Stimulated activated CD4-positive, alpha-beta T cell treated with anti-CD3 and anti-CD28 coated beads, Interleukin-2, amount 100 ng/mL, for 48 hours (primary cell): ENCODE data around the gene KCNA1.
"Not testable (repeated sequence)": the region's sequence is repeated elsewhere in the genome, so short reads cannot be mapped to it uniquely, and the experiment has no call there.

Experiments
- DNase-seq, 2 donors: peaks; one replicate each; pipeline ENCODE4 v3.0.0-alpha.2; 2020

KCNA1 gene

DNA sequence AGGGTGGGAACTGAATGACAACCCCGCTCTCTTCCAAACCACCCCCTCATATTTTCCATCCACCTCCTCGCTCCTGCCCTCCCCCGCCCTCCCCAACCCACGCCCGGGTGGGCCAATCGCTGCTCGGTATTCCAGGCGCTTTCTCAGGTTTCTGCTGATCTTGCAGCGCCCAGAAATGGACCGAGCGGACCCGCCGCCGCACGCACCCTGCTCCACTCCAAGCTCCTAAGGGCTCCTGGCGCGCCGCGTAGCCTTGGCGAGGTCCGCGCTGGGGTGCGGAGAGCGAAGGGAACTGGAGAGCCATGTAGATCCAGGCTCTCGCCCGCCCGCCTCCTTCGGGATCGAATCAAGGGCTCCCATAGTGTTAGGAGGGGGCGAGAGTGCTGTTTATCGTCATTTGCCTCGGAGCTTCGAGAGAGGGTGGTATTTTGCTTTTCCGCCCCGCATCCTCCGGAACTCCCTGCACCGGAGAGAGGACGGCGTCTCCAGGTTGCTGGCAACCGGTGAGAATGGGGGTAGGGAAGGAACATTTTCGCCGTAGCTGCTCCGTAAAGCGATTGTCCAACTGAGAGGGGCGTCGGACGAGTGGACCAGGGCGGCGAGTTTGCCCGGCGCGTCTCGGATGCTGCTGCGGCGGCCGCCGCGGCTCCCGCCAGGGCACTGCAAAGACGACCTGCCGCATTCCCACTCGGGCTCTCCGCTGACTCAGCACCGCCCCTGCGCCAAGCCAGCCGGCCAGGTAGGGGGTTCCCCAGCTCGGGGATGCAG, at the start of gene KCNA1:
TSS of gene KCNA1 (plus strand) at position 172 of the 768 bp plus-strand sequence. CDS start 1,474 bp downstream, outside the sequence.
- peak in 1 of 2 donors; percentile 3 for DNase-seq

DNA sequence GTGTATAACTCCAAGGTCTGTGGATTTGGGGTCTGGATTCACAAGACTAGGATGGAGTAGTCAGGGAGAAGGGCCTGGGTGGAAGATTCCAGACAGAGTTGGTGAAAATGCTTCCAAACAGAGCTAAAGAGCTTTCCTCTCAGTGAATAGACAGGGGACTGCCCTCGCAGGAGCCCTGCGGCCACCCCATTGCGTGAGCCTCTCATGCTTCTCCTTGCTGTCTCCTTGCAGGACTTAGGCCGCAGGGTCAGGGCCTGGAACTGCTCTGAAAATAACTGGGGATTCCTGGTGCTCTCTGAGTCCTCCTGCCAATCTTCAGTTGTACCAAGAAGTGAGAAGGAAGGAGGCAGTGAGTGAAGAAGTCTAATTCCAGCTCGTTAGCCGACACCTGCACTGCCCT, 49.0 kb upstream of the KCNA1 start:
- no peak for DNase-seq

DNA sequence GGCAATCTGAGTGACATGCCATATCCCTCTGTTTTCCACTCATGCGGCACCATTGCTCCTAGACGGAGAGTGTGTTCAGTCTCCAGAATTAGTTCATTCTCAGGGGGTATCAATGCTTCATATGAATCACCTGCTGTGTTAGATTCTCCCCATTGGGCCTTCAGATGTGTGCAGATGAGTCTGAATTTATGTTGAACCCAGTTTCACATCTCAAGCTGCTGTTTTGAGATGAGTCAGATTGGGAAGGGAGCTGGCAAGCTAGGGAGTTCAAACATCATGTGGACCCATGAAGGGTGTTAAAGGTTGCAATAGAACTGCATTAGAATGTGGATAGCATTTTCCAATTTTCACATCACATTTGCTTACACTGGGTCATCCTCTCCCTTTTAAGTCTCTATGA, 46.9 kb upstream of the KCNA1 start:
- DNase-seq: no peak

GRCh38 chr12:4864575-4864974, 45.1 kb upstream of the KCNA1 start:
- DNase-seq: no peak

GRCh38 chr12:4865246-4865645, 44.5 kb upstream of the KCNA1 start:
- DNase-seq: no peak

DNA sequence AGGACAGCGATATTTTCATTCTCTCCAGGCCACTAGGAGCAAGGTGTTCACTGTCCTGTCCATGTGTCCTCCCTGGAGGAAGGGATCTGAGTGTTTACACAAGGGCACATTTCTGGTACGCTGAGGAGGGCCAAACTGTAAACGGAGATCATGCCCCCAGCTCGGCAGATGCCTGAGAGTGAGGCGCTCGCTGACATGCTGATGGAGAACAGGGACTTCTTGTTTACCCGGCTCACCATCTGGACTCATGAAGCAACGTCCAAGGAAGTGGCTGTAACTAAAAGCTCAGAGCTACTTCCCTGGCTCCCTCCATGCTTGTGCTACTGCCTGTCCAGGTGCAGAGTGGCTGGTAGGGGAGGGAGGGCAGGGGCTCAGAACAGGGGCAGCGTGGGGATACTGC, 43.4 kb upstream of the KCNA1 start:
- DNase-seq: no peak

GRCh38 chr12:4867384-4867783, 42.3 kb upstream of the KCNA1 start:
- DNase-seq: no peak

DNA sequence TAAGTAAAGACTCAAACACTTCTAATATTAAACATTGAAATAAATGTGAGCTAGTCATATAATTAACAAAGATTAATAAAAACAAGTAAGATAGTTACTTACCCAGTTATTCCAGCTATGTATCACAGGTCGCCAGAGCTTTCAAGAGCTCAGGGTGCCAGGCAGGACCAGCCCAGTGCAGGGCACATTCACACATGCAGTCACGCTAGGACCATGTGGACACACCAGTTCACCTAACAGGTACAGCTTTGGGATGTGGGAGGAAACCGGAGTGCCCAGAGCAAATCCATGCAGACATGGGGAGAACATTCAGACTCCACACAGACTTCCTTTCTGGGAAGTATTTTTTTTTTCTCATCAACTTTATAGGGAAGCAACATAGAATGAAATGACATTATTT, 39.3 kb upstream of the KCNA1 start:
- no peak for DNase-seq

GRCh38 chr12:4871514-4871913, 38.2 kb upstream of the KCNA1 start:
- no peak for DNase-seq

DNA sequence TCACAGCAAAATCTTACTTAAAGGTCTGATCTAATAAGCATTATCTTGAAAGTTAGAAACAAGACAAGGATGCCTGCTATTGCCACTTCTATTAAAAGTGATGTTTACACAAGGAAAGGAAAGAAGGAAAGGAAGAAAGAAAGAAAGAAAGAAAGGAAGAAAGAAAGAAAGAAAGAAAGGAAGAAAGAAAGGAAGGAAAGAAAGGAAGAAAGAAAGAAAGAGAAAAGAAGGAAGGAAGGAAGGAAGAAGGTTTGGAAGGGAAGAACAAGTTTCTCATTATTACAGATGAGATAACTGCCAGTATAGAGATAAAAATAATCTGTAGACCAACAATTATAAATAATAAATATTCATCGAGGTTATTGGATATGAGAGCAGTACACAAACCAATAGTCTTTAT, 35.8 kb upstream of the KCNA1 start:
- no peak for DNase-seq

GRCh38 chr12:4874671-4875070, 35.0 kb upstream of the KCNA1 start:
- DNase-seq: no peak

GRCh38 chr12:4879481-4879880, 30.2 kb upstream of the KCNA1 start:
- not testable (repeated sequence) for DNase-seq

GRCh38 chr12:4881266-4882064, 28.2 kb upstream of the KCNA1 start:
- no peak for DNase-seq

- no peak for DNase-seq
Measured at GRCh38 chr12:4891866-4892265, 17.8 kb upstream of the KCNA1 start.

DNA sequence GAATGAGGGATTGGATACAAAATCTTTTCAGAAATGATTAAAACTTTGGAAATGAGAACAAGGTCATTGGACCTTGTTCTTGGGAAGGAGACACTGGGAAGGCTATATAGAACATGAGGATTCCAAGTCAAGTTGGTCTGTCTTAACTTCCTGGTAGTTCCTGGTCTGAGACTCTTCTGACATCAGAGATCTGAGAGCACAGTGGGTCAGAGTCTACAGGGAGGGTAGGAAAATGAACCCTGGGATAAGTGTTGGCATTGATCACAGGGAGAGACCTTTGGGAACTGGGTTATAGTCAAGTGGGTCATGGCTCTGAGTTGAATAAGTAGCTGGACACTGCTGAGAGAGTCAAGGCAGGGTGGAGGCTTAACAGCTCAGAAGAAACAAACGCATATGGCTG, 17.3 kb upstream of the KCNA1 start:
- DNase-seq: no peak

DNA sequence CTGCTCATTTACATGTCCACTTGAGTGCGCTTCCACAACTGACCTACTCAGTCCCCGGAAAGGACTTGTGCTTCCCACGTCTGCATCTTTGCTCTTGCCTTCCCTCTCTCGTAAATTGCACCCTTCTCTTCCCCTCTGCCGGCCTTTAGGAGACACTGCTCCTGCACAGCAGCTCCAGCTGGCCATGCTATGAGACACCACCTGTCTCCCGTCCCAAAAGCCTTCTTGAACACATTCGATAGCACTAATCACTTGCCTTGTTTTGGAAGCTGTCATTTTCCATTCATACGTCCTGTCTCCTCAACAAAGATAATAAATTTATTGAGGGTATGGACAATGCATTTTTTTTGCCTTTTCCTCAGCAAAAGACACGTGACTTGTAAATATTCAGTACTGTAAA, 15.7 kb upstream of the KCNA1 start:
- no peak for DNase-seq

DNA sequence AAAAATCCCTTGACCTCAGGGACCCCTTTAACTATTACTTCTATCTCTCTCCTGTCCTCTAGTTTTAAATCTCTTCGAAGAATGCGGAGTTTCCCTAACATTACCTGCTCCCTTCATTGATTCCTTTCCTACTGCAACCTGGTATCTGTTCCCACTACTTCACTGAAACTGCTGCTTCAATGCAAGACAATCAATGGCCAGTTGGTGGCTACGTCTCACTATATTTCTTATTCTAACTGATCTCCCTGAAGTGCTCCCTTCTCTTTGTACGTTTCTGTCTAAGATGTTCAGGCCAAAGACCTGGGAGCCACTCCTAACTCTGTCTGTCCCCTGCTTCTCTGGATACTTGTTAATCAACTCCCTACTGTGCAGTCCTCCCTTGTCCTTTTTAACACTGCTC, 10.3 kb upstream of the KCNA1 start:
- no peak for DNase-seq

- no peak for DNase-seq
Measured at GRCh38 chr12:4900327-4900726, 9.4 kb upstream of the KCNA1 start.

GRCh38 chr12:4905316-4905715, 4.4 kb upstream of the KCNA1 start:
- no peak for DNase-seq

GRCh38 chr12:4908684-4909409, 858 bp upstream of the KCNA1 start:
- no peak for DNase-seq

GRCh38 chr12:4909410-4909733, 333 bp upstream of the KCNA1 start:
- DNase-seq: no peak

DNA sequence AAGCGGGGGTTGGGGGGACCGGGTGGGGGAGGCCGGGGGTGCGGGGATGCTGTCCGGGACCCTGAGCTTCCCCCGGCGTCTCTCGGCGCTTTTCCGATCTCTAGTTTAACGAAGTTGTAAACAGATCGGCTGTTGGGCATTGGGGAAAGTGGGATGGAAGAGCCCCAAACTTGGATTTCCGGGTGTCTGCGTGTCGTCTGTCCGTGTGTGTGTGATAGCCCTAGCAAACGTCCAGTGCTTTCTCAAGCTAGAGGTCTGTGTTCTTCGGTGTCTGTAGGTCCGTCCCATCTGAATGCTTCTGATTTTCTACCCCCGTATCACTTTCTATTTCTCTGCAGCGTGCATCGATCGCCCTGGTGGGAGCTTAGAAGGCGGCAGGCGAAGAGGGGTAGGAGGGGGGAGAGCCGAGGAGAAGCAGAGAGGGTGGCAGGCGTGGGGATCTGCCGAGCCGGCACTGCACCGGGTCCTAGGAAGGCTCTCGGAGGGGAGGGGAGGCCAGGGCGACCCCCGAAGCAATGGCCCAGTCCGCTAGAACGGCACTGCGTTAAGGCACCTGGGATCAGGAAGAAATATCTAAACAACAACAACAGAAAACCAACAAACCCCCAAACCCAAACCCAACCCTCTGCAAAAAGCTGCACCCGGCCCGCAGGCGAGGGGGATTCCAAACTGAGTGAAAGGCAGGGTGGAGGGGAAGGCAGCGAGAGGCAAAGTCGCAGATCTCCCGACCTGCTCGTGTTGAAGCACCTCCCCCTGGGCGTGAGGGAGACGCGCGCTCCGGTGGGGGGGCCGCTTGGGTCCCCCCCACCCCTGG, 1.0 kb downstream of the KCNA1 start:
- no peak for DNase-seq
